DOHH2 (cell line): Measurements from ENCODE around the gene SHC3.

Experiments used
- H3F3A ChIP-seq: fragments of 200-600 bp; sonication (generic), shearing (Covaris generic); 2 replicates; pipeline ENCODE4 v1.6.0; 2016; ENCODE audit warnings: antibody characterized with exemption, mild to moderate bottlenecking; ENCODE audit not compliant: control insufficient read depth, insufficient read depth
- H3K27ac ChIP-seq: fragments of 200-600 bp; sonication (generic); 2 replicates; pipeline ENCODE4 v1.5.1; 2014; ENCODE audit warnings: low read depth, mild to moderate bottlenecking, low read length, moderate library complexity
- H3K27me3 ChIP-seq: fragments of 200-600 bp; sonication (generic); 2 replicates; pipeline ENCODE4 v1.6.1; 2014; ENCODE audit warnings: mild to moderate bottlenecking, low read length, mixed read lengths; ENCODE audit not compliant: control insufficient read depth
- H3K36me3 ChIP-seq: fragments of 200-600 bp; sonication (generic); 2 replicates; pipeline ENCODE4 v1.6.1; 2014; ENCODE audit warnings: mild to moderate bottlenecking, low read length, moderate library complexity, mixed read lengths; ENCODE audit not compliant: control insufficient read depth
- H3K4me1 ChIP-seq: fragments of 200-600 bp; sonication (generic); 2 replicates; pipeline ENCODE4 v1.6.1; 2014; ENCODE audit warnings: mild to moderate bottlenecking, low read length, mixed read lengths; ENCODE audit not compliant: control insufficient read depth
- H3K4me2 ChIP-seq: fragments of 200-600 bp; sonication (generic); 2 replicates; pipeline ENCODE4 v1.6.0; 2014; ENCODE audit warnings: mild to moderate bottlenecking, low read length, moderate library complexity
- H3K4me3 ChIP-seq: fragments of 200-600 bp; sonication (generic); 2 replicates; pipeline ENCODE4 v1.5.1; 2014; ENCODE audit warnings: mild to moderate bottlenecking, low read length, mixed read lengths
- H3K79me2 ChIP-seq: fragments of 200-600 bp; sonication (generic); 2 replicates; pipeline ENCODE4 v1.6.1; 2014; ENCODE audit warnings: mild to moderate bottlenecking, low read length, mixed read lengths; ENCODE audit not compliant: control insufficient read depth
- H3K9me2 ChIP-seq: fragments of 200-600 bp; sonication (generic); replicated peaks from 2 replicates; pipeline ENCODE4 v1.6.1; 2014; ENCODE audit warnings: mild to moderate bottlenecking, low read length, mixed read lengths; ENCODE audit not compliant: control insufficient read depth
- H3K9me3 ChIP-seq: fragments of 200-600 bp; sonication (generic); 2 replicates; pipeline ENCODE4 v1.6.1; 2014; ENCODE audit warnings: antibody characterized with exemption, low read length, mixed read lengths; ENCODE audit not compliant: control insufficient read depth, insufficient read depth
- H4K20me1 ChIP-seq: fragments of 200-600 bp; sonication (generic); 2 replicates; pipeline ENCODE4 v1.6.0; 2014; ENCODE audit warnings: low read depth, mild to moderate bottlenecking, antibody characterized with exemption, low read length, moderate library complexity; ENCODE audit not compliant: control insufficient read depth, insufficient read depth
- EZH2phosphoT487 ChIP-seq: fragments of 200-600 bp; sonication (generic); IDR thresholded peaks from 2 replicates; pipeline ENCODE4 v1.6.1; 2017; ENCODE audit warnings: borderline replicate concordance, mild to moderate bottlenecking, antibody characterized with exemption, low read length, moderate library complexity, mixed read lengths
- TF ChIP-seq, protein P1 (sequence below): fragments of 200-600 bp; sonication (generic); IDR thresholded peaks from one replicate; pipeline ENCODE4 v1.5.1; 2014; ENCODE audit warnings: antibody characterized with exemption, mild to moderate bottlenecking, low read depth, low read length; ENCODE audit not compliant: poor library complexity, severe bottlenecking

SHC3 gene

GRCh38 chr9:89008055-89008743 lies 170.4 kb downstream of the SHC3 start:
- H3K4me1 ChIP-seq: 0 out of 2 replicates have a peak, but pooled peaks cover 4% of the 10 kb centered on the region
- H3K9me3 ChIP-seq: no peaks in the 10 kb centered on the region
- no peak overlapping the region for H3K27ac ChIP-seq
- H3K4me3 ChIP-seq: no peak overlapping the region
- 0 out of 2 replicates have a peak, but pooled peaks cover 3% of the 10 kb centered on the region for H4K20me1 ChIP-seq
- no peaks in the 10 kb centered on the region for H3K9me2 ChIP-seq
- H3K4me2 ChIP-seq: no peak overlapping the region
- no peaks in the 10 kb centered on the region for H3K36me3 ChIP-seq
- H3F3A ChIP-seq: no peaks in the 10 kb centered on the region
- 0 out of 2 replicates have a peak, but pooled peaks cover 4% of the 10 kb centered on the region for H3K27me3 ChIP-seq
- no peaks in the 10 kb centered on the region for H3K79me2 ChIP-seq
- TF ChIP-seq, protein P1, sequence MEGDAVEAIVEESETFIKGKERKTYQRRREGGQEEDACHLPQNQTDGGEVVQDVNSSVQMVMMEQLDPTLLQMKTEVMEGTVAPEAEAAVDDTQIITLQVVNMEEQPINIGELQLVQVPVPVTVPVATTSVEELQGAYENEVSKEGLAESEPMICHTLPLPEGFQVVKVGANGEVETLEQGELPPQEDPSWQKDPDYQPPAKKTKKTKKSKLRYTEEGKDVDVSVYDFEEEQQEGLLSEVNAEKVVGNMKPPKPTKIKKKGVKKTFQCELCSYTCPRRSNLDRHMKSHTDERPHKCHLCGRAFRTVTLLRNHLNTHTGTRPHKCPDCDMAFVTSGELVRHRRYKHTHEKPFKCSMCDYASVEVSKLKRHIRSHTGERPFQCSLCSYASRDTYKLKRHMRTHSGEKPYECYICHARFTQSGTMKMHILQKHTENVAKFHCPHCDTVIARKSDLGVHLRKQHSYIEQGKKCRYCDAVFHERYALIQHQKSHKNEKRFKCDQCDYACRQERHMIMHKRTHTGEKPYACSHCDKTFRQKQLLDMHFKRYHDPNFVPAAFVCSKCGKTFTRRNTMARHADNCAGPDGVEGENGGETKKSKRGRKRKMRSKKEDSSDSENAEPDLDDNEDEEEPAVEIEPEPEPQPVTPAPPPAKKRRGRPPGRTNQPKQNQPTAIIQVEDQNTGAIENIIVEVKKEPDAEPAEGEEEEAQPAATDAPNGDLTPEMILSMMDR: no peak
- TF ChIP-seq EZH2phosphoT487: no peak

- Histone ChIP-seq H3K4me3 (no peak overlapping the region), H3K4me1 (0 out of 2 replicates have a peak, but pooled peaks cover 4% of the 10 kb centered on the region), H3K36me3 (no peaks in the 10 kb centered on the region), H3K9me2 (no peaks in the 10 kb centered on the region), H3K4me2 (no peak overlapping the region), H4K20me1 (0 out of 2 replicates have a peak, but pooled peaks cover 3% of the 10 kb centered on the region), H3F3A (no peaks in the 10 kb centered on the region), H3K27ac (no peak overlapping the region), H3K27me3 (no peaks in the 10 kb centered on the region), H3K79me2 (no peaks in the 10 kb centered on the region), H3K9me3 (no peaks in the 10 kb centered on the region)
- TF ChIP-seq, protein P1: no peak
- TF ChIP-seq EZH2phosphoT487: no peak
Measured at GRCh38 chr9:89006996-89007967, 171.3 kb downstream of the SHC3 start.

- Histone ChIP-seq H3K9me3 (no peaks in the 10 kb centered on the region), H3K4me1 (0 out of 2 replicates have a peak, but pooled peaks cover 4% of the 10 kb centered on the region), H3F3A (no peaks in the 10 kb centered on the region), H3K4me2 (no peak overlapping the region), H4K20me1 (0 out of 2 replicates have a peak, but pooled peaks cover 3% of the 10 kb centered on the region), H3K4me3 (no peak overlapping the region), H3K9me2 (no peaks in the 10 kb centered on the region), H3K79me2 (no peaks in the 10 kb centered on the region), H3K27ac (no peak overlapping the region), H3K36me3 (no peaks in the 10 kb centered on the region), H3K27me3 (no peaks in the 10 kb centered on the region)
- TF ChIP-seq EZH2phosphoT487: no peak
- TF ChIP-seq, protein P1: no peak
Measured at GRCh38 chr9:89006267-89006666, 172.4 kb downstream of the SHC3 start.
